Measurements from ENCODE around the gene MAST4.

Gene MAST4

GRCh38 chr5:66789434-66789833, 193.2 kb downstream of the MAST4 start:
- no peaks in the 10 kb centered on the region for H3F3A ChIP-seq (ENCODE audit: insufficient read depth, low read length)
- no peak overlapping the region for H3K27ac ChIP-seq (ENCODE audit: low read length)
- no peaks in the 10 kb centered on the region for H3K4me1 ChIP-seq (ENCODE audit: low read length)
- TF ChIP-seq, protein P1, sequence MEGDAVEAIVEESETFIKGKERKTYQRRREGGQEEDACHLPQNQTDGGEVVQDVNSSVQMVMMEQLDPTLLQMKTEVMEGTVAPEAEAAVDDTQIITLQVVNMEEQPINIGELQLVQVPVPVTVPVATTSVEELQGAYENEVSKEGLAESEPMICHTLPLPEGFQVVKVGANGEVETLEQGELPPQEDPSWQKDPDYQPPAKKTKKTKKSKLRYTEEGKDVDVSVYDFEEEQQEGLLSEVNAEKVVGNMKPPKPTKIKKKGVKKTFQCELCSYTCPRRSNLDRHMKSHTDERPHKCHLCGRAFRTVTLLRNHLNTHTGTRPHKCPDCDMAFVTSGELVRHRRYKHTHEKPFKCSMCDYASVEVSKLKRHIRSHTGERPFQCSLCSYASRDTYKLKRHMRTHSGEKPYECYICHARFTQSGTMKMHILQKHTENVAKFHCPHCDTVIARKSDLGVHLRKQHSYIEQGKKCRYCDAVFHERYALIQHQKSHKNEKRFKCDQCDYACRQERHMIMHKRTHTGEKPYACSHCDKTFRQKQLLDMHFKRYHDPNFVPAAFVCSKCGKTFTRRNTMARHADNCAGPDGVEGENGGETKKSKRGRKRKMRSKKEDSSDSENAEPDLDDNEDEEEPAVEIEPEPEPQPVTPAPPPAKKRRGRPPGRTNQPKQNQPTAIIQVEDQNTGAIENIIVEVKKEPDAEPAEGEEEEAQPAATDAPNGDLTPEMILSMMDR (IDR thresholded peaks at IDR 0.05; ENCODE audit: low read length) = no peak
- TF ChIP-seq EZH2phosphoT487 (IDR thresholded peaks at IDR 0.05; ENCODE audit: low read length) = no peak
- H3K27me3 ChIP-seq (replicated peaks; ENCODE audit: insufficient read depth, low read length) = no peaks in the 10 kb centered on the region
- no peaks in the 10 kb centered on the region for H3K79me2 ChIP-seq (ENCODE audit: low read length)
- H3K9ac ChIP-seq (ENCODE audit: low read length) = no peak overlapping the region
- H3K9me2 ChIP-seq (replicated peaks; ENCODE audit: insufficient read depth, low read length) = no peaks in the 10 kb centered on the region
- no peaks in the 10 kb centered on the region for H4K20me1 ChIP-seq (ENCODE audit: insufficient read depth, low read length)
- no peaks in the 10 kb centered on the region for H3K9me3 ChIP-seq (replicated peaks; ENCODE audit: insufficient read depth, low read length)
- H3K4me3 ChIP-seq (ENCODE audit: low read length) = no peak overlapping the region
- no peak overlapping the region for H3K4me2 ChIP-seq (ENCODE audit: low read depth, low read length)
- no peak for DNase-seq
- no peaks in the 10 kb centered on the region for H3K36me3 ChIP-seq (replicated peaks; ENCODE audit: insufficient read depth, low read length)
- no peak overlapping the region for H2AFZ ChIP-seq (ENCODE audit: low read length)

DNA sequence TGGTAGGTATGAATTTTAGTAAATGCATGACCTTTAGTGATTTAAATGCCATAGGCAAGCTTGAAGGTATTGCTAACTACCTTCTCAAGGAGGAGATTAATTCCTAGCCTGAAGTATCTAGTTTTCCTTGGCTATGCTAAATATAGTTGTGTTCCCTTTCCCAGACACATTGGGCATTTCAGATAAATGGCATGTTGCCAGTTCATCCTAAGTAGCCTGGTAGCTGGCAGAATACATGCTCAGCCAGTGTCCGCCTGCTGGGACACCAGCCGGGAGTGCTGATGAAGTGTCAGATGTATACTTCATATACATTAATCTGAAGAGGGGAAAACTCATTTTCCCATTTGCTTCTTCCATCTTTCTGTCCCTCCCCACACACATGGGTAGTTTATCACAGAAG, 196.9 kb downstream of the MAST4 start:
- Histone ChIP-seq H3F3A (ENCODE audit: insufficient read depth, low read length) (no peaks in the 10 kb centered on the region), H3K27ac (ENCODE audit: low read length) (no peak overlapping the region), H3K27me3 (replicated peaks; ENCODE audit: insufficient read depth, low read length) (no peaks in the 10 kb centered on the region), H3K9me2 (replicated peaks; ENCODE audit: insufficient read depth, low read length) (no peaks in the 10 kb centered on the region), H3K79me2 (ENCODE audit: low read length) (no peaks in the 10 kb centered on the region), H3K9me3 (replicated peaks; ENCODE audit: insufficient read depth, low read length) (no peaks in the 10 kb centered on the region), H3K4me1 (ENCODE audit: low read length) (no peaks in the 10 kb centered on the region), H4K20me1 (ENCODE audit: insufficient read depth, low read length) (no peaks in the 10 kb centered on the region), H3K4me2 (ENCODE audit: low read depth, low read length) (no peak overlapping the region), H3K4me3 (ENCODE audit: low read length) (no peak overlapping the region), H3K9ac (ENCODE audit: low read length) (no peak overlapping the region), H2AFZ (ENCODE audit: low read length) (no peak overlapping the region), H3K36me3 (replicated peaks; ENCODE audit: insufficient read depth, low read length) (no peaks in the 10 kb centered on the region)
- no peak for TF ChIP-seq EZH2phosphoT487 (IDR thresholded peaks at IDR 0.05; ENCODE audit: low read length)
- no peak for TF ChIP-seq EZH2 (optimal IDR thresholded peaks at IDR 0.05; ENCODE audit: low read depth, low read length)
- TF ChIP-seq, protein P1 (IDR thresholded peaks at IDR 0.05; ENCODE audit: low read length) = no peak
- DNase-seq = no peak

DNA sequence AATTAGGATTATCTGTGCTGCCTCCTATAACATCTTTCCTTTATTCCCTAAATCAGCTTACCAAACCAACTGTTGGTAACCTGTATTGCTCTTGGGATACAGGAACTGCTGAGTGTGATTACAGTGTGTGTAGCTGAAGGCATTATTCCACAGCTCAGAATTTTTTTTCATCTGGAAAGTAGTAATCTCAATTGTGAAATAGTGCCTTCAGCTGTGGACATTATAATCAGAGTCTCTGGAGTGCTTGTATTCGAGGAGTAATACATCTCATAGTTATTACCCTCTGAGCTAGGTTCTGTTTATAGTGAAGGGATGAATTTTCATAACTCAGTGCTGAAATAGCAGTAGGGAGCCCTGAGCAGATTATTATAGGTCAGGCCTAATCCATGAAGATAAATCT, 199.5 kb downstream of the MAST4 start:
- Histone ChIP-seq H3K9me3 (replicated peaks; ENCODE audit: insufficient read depth, low read length) (no peaks in the 10 kb centered on the region), H3K4me1 (ENCODE audit: low read length) (no peaks in the 10 kb centered on the region), H3K4me2 (ENCODE audit: low read depth, low read length) (no peak overlapping the region), H3K27ac (ENCODE audit: low read length) (no peak overlapping the region), H3K9ac (ENCODE audit: low read length) (no peak overlapping the region), H2AFZ (ENCODE audit: low read length) (no peak overlapping the region), H4K20me1 (ENCODE audit: insufficient read depth, low read length) (no peaks in the 10 kb centered on the region), H3K4me3 (ENCODE audit: low read length) (no peak overlapping the region), H3K79me2 (ENCODE audit: low read length) (no peaks in the 10 kb centered on the region), H3K9me2 (replicated peaks; ENCODE audit: insufficient read depth, low read length) (no peaks in the 10 kb centered on the region), H3K36me3 (replicated peaks; ENCODE audit: insufficient read depth, low read length) (no peaks in the 10 kb centered on the region), H3K27me3 (replicated peaks; ENCODE audit: insufficient read depth, low read length) (no peaks in the 10 kb centered on the region), H3F3A (ENCODE audit: insufficient read depth, low read length) (no peaks in the 10 kb centered on the region)
- TF ChIP-seq EZH2 (optimal IDR thresholded peaks at IDR 0.05; ENCODE audit: low read depth, low read length) = no peak
- TF ChIP-seq, protein P1 (IDR thresholded peaks at IDR 0.05; ENCODE audit: low read length) = no peak
- no peak for DNase-seq

All from MM.1S (cell line).